HuH-7.5 (cell line): ENCODE results near the gene BTBD10.

Source experiments
- DNase-seq: peaks from one replicate; pipeline ENCODE4 v3.0.0; 2011; ENCODE audit warnings: low spot score

BTBD10 gene

DNA sequence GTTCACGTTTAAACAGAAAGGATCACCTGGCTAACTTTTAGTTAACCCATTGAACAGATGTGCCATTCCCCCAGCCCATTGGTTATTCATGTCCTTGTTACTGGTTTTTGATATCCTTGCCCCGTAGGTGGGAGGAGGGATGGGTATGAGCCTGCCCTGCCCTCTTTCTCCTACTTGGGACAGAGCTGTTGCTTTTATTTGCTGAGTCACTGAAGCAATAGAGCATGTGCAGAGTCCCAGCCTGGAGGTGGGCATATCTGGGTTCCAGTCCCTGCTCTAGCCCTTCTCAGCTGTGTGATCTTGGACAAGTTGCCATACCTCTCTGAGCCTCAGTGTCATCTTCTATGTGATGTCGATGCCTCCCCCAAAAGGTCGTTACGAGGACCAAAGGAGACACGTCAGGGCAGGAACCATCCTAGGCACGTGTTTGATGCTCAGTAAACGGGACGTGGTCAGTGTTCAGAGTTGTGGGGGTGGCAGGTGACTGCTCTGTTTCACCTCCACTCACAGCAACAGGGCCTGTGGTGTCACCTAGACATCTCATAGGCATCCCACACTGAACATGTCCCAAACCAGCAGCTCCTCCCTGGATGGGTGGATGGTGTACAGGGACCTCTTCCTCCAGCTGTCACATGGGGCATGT is 124.5 kb downstream of the BTBD10 start:
- no peak for DNase-seq

- DNase-seq: no peak
Measured at GRCh38 chr11:13338019-13338426, 125.0 kb downstream of the BTBD10 start.
